Natural killer cell (primary cell): ENCODE results near the gene SAMD4A. TPM values are rescaled to one million over a fixed set of nuclear protein-coding genes. Genes with fewer than 3 reads are reported as not detected.
"Not testable (repeated sequence)": the region's sequence is repeated elsewhere in the genome, so short reads cannot be mapped to it uniquely, and the experiment has no call there.

Experiments used
- ATAC-seq, 3 donors: fragments of 150-1000 bp in 2 of 3; fragments of 200-7000 bp in 1 of 3; cut with Tn5 transposase; 1 replicate in 1 of 3; 2 replicates in 2 of 3; pipeline ENCODE4 v1.10.0; 2021; ENCODE audit warnings: mild to moderate bottlenecking in 2 of 3, moderate library complexity in 2 of 3
- DNase-seq, 2 donors: peaks; one replicate each; pipeline versions ENCODE4 v3.0.0 to v3.0.0-alpha.2; 2013 to 2021; ENCODE audit warnings: mixed read lengths in 1 of 2
- H3K27ac ChIP-seq: one replicate; pipeline ENCODE4 v1.5.1; 2013; ENCODE audit warnings: mild to moderate bottlenecking, low read length
- H3K27me3 ChIP-seq: one replicate; pipeline ENCODE4 v1.6.1; 2013; ENCODE audit warnings: low read length; ENCODE audit not compliant: control insufficient read depth, insufficient read depth
- H3K36me3 ChIP-seq: one replicate; pipeline ENCODE4 v1.6.1; 2013; ENCODE audit warnings: low read length; ENCODE audit not compliant: control insufficient read depth, insufficient read depth
- H3K4me1 ChIP-seq: one replicate; pipeline ENCODE4 v1.6.1; 2013; ENCODE audit warnings: low read length; ENCODE audit not compliant: control insufficient read depth, insufficient read depth
- H3K4me3 ChIP-seq: one replicate; pipeline ENCODE4 v1.5.1; 2013; ENCODE audit warnings: low read length
- H3K9me3 ChIP-seq: one replicate; pipeline ENCODE4 v1.6.1; 2013; ENCODE audit warnings: low read length; ENCODE audit not compliant: control insufficient read depth, insufficient read depth
- H3K27ac Mint-ChIP-seq, 2 donors: one replicate each; pipeline ENCODE4 v1.8.0; 2022; ENCODE audit warnings: mild to moderate bottlenecking in 2 of 2, mixed read lengths in 2 of 2, moderate library complexity in 1 of 2
- H3K27me3 Mint-ChIP-seq, 2 donors: one replicate each; pipeline ENCODE4 v1.8.0; 2022; ENCODE audit warnings: low read depth in 2 of 2, mixed read lengths in 2 of 2
- H3K36me3 Mint-ChIP-seq: one replicate; pipeline ENCODE4 v1.8.0; 2022; ENCODE audit warnings: mixed read lengths
- H3K4me1 Mint-ChIP-seq, 2 donors: one replicate each; pipeline ENCODE4 v1.8.0; 2022; ENCODE audit warnings: mixed read lengths in 2 of 2
- H3K4me3 Mint-ChIP-seq: one replicate; pipeline ENCODE4 v1.8.0; 2022; ENCODE audit warnings: mild to moderate bottlenecking, moderate library complexity, mixed read lengths
- H3K9me3 Mint-ChIP-seq, 2 donors: one replicate each; pipeline ENCODE4 v1.8.0; 2022; ENCODE audit warnings: mixed read lengths in 2 of 2
- WGBS: methylation state at CpG from one replicate; pipeline ENCODE4 v1.1.7; 2013; ENCODE audit warnings: missing lambda C conversion rate; ENCODE audit not compliant: insufficient coverage; 5-methylcytosine and 5-hydroxymethylcytosine counted together
- intact Hi-C: fragments of 100-400 bp; cut with micrococcal nuclease; formaldehyde crosslinking; loops from one replicate; pipeline ENCODE4 v1.14.2; 2022
- total RNA-seq, 4 donors: library from RNA; stranded (reverse); fragments of 120-200 nt in 1 of 4; gene quantifications; one replicate each; pipeline versions ENCODE4 v1.2.3 to v1.2.4, GENCODE V29; 2013 to 2022
- TF ChIP-seq, protein P1 (sequence below): fragments of 200-600 bp; IDR thresholded peaks from one replicate; pipeline ENCODE4 v1.8.0; 2022; ENCODE audit warnings: antibody characterized with exemption

Gene SAMD4A
- total RNA-seq, 3 donors from 2014 or later (not counting 1 experiment from before 2014, with no cell fraction given), result 0.70 to 1.6 (median 1.4) TPM

DNA sequence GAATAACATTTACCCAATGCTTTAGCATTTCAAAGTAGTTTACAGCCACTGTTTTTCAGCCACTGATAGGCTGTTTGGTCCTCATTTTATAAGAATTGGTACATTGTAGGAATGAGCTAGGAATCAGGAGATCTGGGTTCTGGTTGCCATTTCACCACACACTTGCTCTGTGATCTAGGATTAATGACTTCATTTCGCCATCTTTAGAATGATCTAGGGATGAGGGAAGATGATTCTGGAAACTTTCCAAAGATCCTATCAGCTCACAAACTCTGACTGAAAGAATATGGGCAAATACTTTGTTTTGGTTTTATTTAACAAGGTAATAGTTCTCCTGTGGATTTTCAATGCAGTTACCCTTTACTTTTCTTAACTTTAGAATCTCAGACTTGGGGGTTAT lies 180.7 kb downstream of the SAMD4A start:
- TF ChIP-seq, protein P1, sequence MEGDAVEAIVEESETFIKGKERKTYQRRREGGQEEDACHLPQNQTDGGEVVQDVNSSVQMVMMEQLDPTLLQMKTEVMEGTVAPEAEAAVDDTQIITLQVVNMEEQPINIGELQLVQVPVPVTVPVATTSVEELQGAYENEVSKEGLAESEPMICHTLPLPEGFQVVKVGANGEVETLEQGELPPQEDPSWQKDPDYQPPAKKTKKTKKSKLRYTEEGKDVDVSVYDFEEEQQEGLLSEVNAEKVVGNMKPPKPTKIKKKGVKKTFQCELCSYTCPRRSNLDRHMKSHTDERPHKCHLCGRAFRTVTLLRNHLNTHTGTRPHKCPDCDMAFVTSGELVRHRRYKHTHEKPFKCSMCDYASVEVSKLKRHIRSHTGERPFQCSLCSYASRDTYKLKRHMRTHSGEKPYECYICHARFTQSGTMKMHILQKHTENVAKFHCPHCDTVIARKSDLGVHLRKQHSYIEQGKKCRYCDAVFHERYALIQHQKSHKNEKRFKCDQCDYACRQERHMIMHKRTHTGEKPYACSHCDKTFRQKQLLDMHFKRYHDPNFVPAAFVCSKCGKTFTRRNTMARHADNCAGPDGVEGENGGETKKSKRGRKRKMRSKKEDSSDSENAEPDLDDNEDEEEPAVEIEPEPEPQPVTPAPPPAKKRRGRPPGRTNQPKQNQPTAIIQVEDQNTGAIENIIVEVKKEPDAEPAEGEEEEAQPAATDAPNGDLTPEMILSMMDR, result no peak
- intact Hi-C loops, result no loop called here
- ATAC-seq, result no peak
- Histone ChIP-seq H3K36me3 (no peaks in the 10 kb centered on the region), H3K4me1 (peaks cover 6% of the 10 kb centered on the region), H3K27me3 (no peaks in the 10 kb centered on the region), H3K27ac (no peak overlapping the region), H3K4me3 (no peak overlapping the region), H3K9me3 (no peaks in the 10 kb centered on the region)
- WGBS, result no CpG with 5 or more reads among the region's 1 CpG
- Mint-ChIP-seq H3K4me1 (peaks cover 0 to 10% of the 10 kb centered on the region in 2 donors), H3K36me3 (no peaks in the 10 kb centered on the region), H3K9me3 (no peaks in the 10 kb centered on the region), H3K27me3 (peaks cover 27% of the 10 kb centered on the region in 2 donors), H3K27ac (no peak overlapping the region), H3K4me3 (no peak overlapping the region)
- no peak for DNase-seq

DNA sequence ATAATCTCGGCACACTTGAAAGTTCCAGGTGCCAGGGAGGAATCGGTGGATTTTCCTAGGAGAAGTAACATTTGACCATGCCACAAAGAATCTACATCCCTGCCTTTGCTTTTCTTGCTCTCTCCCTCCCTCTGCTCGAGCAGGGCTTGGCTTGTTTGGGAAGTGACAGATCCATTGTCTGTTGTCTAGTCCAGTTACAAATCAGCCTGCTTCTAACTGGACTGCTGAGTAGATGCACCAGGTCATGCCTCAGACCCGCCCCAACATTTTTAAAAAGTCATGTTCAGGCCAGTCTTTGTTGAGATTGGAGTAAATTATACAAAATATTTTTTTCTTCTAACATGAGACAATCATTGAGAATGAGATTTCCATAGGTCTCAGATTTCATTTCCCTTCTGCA lies 182.3 kb downstream of the SAMD4A start:
- Mint-ChIP-seq H3K9me3 (no peaks in the 10 kb centered on the region), H3K27ac (no peak overlapping the region), H3K4me1 (no peaks in the 10 kb centered on the region), H3K27me3 (peaks cover 29 to 31% of the 10 kb centered on the region in 2 donors), H3K4me3 (no peak overlapping the region), H3K36me3 (no peaks in the 10 kb centered on the region)
- WGBS, result 90% methylated on average over 3 of the region's 4 CpGs
- no peak for ATAC-seq
- Histone ChIP-seq H3K27me3 (no peaks in the 10 kb centered on the region), H3K4me1 (no peaks in the 10 kb centered on the region), H3K36me3 (no peaks in the 10 kb centered on the region), H3K9me3 (no peaks in the 10 kb centered on the region), H3K27ac (no peak overlapping the region), H3K4me3 (no peak overlapping the region)
- TF ChIP-seq, protein P1, result no peak
- no peak for DNase-seq
- intact Hi-C loops, result no loop called here

DNA sequence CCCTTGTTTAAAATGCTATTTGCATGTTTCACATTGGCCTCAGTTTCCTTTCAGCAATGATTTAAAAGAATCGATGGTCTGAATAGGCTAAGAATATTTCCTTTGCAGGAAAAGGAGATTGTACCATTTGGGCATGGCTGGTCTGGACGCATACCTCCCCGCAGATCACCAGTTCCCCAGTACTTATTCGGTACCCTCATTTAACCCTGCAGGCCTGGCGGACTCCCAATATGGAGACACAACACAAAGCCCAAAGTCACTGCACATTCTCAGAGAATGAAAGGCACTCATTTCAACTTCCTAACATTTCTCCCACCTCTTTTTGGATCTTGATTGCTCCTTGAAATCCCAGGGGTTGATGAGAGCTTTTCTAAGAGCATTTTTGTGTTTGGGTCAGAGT lies 182.8 kb downstream of the SAMD4A start:
- Histone ChIP-seq H3K4me1 (no peaks in the 10 kb centered on the region), H3K27me3 (no peaks in the 10 kb centered on the region), H3K36me3 (no peaks in the 10 kb centered on the region), H3K27ac (no peak overlapping the region), H3K9me3 (no peaks in the 10 kb centered on the region), H3K4me3 (no peak overlapping the region)
- no peak for ATAC-seq
- 93% methylated on average over 5 of the region's 5 CpGs for WGBS
- Mint-ChIP-seq H3K27me3 (peaks cover 32 to 35% of the 10 kb centered on the region in 2 donors), H3K27ac (no peak overlapping the region), H3K9me3 (no peaks in the 10 kb centered on the region), H3K4me3 (no peak overlapping the region), H3K36me3 (no peaks in the 10 kb centered on the region), H3K4me1 (no peaks in the 10 kb centered on the region)
- DNase-seq, result no peak
- intact Hi-C loops, result no loop called here
- TF ChIP-seq, protein P1, result no peak

DNA sequence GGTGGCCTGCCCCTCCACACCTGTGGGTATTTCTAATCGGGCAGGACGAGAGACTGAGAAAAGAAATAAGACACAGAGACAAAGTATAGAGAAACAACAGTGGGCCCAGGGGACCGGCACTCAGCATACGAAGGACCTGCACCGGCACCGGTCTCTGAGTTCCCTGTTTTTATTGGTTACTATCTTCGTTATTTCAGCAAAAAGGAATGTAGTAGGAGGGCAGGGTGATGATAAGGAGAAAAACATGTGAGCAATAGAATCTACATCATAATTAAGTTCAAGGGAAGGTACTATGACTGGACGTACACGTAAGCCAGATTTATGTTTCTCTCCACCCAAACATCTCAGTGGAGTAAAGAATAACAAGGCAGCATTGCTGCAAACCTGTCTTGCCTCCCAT lies 185.7 kb downstream of the SAMD4A start:
- H3K27ac Mint-ChIP-seq, H3K36me3 Mint-ChIP-seq, H3K9me3 ChIP-seq, H3K4me3 Mint-ChIP-seq, H3K27me3 ChIP-seq, H3K4me1 Mint-ChIP-seq, H3K9me3 Mint-ChIP-seq, ATAC-seq, DNase-seq, intact Hi-C loops, H3K36me3 ChIP-seq, H3K27ac ChIP-seq, H3K4me1 ChIP-seq, H3K4me3 ChIP-seq: not testable (repeated sequence)
- WGBS, result 94% methylated on average over 9 of the region's 9 CpGs
- peaks cover 34 to 59% of the 10 kb centered on the region in 2 donors for H3K27me3 Mint-ChIP-seq

DNA sequence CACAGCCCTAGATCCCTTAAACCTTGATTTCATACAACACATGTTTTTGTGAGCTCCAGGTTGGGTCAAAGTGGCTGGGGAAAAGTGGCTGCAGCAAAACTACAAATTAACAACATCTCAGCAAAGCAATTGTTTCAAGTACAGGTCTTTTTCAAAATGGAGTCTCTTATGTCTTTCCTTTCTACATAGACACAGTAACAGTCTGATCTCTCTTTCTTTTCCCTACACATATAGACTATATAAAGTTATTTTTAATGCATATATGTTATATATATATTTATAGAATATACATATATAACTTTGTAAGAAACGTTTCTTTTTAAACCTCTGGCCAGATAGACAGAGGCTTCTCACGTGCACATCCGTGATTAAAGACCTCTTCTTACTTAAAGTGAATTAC lies 186.5 kb downstream of the SAMD4A start:
- DNase-seq, H3K36me3 ChIP-seq, H3K27me3 ChIP-seq, ATAC-seq, H3K27ac Mint-ChIP-seq, H3K36me3 Mint-ChIP-seq, H3K9me3 ChIP-seq, H3K4me3 Mint-ChIP-seq, H3K4me1 Mint-ChIP-seq, intact Hi-C loops, H3K27ac ChIP-seq, H3K4me3 ChIP-seq, H3K9me3 Mint-ChIP-seq: not testable (repeated sequence)
- H3K27me3 Mint-ChIP-seq, result peaks cover 34 to 62% of the 10 kb centered on the region in 2 donors
- WGBS, result no CpG with 5 or more reads among the region's 3 CpGs
- peaks cover 10% of the 10 kb centered on the region for H3K4me1 ChIP-seq
